Body of pancreas (tissue), 4 donors: ENCODE results near the gene TBX4.

Experiments used
- POLR2A ChIP-seq, 3 donors: fragments of 450-650 bp; IDR thresholded peaks; one replicate each; pipeline ENCODE4 v1.6.1; 2016; ENCODE audit warnings: antibody characterized with exemption in 3 of 3, mild to moderate bottlenecking in 2 of 3
- TF ChIP-seq, protein P1 (sequence below), 7 experiments: fragments of 450-650 bp in 4 of 7; fragments of 200-600 bp in 3 of 7; sonication (generic) in 3 of 7; IDR thresholded peaks; one replicate each; pipeline ENCODE4 v1.5.1; 2016 to 2019; ENCODE audit warnings: antibody characterized with exemption in 7 of 7

DNA sequence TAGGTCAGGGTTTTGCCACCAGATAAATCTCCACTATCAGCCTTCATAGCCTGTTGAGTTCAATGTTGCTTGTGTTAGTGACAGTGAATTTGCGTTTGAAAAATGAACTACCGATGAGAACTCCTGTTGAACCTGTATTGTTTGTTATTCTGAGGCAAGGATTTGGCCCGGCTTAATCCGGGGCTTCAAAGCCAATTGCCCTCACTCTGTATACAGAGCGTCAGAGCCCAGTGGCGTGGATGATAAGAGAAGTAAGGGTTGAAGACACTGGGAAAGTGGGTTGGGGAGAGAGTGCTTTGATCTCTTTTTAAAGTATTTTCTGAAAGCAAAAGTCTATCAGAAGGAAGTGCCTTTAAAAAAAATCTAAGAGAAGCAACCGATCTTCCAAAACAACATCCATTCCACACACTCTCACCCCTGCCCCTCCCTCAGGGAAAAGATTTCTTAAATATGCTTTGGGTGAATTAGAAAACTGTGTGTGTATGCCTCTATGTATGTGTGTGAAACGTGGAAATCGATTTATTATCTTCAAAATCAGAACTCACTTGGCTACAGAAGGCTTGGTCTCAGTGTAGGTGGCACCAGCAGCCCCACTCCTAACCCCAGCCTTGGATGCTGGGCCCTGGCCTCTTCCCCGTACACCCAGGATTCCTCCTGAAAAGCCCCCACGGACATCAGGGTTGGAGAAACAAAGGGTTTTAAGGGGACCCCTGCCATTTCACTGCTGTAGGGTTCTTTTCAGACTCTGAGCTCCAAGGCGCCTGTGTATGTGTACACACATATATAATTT, 8.8 kb downstream of the TBX4 start:
- no peak for TF ChIP-seq POLR2A (IDR thresholded peaks at IDR 0.05)
- TF ChIP-seq, protein P1, sequence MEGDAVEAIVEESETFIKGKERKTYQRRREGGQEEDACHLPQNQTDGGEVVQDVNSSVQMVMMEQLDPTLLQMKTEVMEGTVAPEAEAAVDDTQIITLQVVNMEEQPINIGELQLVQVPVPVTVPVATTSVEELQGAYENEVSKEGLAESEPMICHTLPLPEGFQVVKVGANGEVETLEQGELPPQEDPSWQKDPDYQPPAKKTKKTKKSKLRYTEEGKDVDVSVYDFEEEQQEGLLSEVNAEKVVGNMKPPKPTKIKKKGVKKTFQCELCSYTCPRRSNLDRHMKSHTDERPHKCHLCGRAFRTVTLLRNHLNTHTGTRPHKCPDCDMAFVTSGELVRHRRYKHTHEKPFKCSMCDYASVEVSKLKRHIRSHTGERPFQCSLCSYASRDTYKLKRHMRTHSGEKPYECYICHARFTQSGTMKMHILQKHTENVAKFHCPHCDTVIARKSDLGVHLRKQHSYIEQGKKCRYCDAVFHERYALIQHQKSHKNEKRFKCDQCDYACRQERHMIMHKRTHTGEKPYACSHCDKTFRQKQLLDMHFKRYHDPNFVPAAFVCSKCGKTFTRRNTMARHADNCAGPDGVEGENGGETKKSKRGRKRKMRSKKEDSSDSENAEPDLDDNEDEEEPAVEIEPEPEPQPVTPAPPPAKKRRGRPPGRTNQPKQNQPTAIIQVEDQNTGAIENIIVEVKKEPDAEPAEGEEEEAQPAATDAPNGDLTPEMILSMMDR (IDR thresholded peaks at IDR 0.05) = no peak
